K562 (cell line): Measurements from ENCODE around the gene CCNI. TPM values are rescaled to one million over a fixed set of nuclear protein-coding genes. Genes with fewer than 3 reads are reported as not detected.

Source experiments
- ATAC-seq: fragments of 200-7000 bp; cut with Tn5 transposase; 3 replicates; pipeline ENCODE4 v1.9.1; 2020; ENCODE audit warnings: moderate library complexity
- BruUV-seq: library from RNA; stranded (reverse); fragments of 400-500 nt; replicated peaks from 2 replicates; lab custom pipeline; 2021; lab: Mats Ljungman, UMichigan
- CTCF ChIA-PET: fragments of 300-600 bp; formaldehyde crosslinking; extraction: SDS; loops from one replicate; lab custom pipeline; 2021; ENCODE audit warnings: low intra/inter-chr PET ratio; lab: Yijun Ruan, JAX
- POLR2A ChIA-PET: fragments of 300-600, 350-650 bp; sonication (Branson Sonifier 250); formaldehyde crosslinking; extraction: SDS; loops from one replicate; lab custom pipeline; 2021; ENCODE audit warnings: antibody characterized with exemption, inconsistent platforms; lab: Yijun Ruan, JAX
- DNase-seq, 4 experiments: peaks; one replicate each; pipeline versions ENCODE4 v3.0.0 to v3.0.0-alpha.2; 2011 to 2018; ENCODE audit warnings: low spot score in 3 of 4, mixed read lengths in 3 of 4; ENCODE audit errors: extremely low read depth in 1 of 4
- FAIRE-seq: peaks from 2 replicates; lab custom pipeline; 2011; peaks lifted over from hg19 to GRCh38; lab: Jason Lieb, UNC
- H2AFZ ChIP-seq: 2 replicates; pipeline ENCODE4 v1.6.0; 2011; ENCODE audit warnings: low read depth, low read length, control low read depth, inconsistent platforms
- H3K27ac ChIP-seq: fragments of 200-600 bp; 3 replicates; pipeline ENCODE4 v1.8.0; 2011; ENCODE audit warnings: low read depth, mild to moderate bottlenecking, control low read depth, inconsistent platforms, low read length, moderate library complexity, mixed read lengths; ENCODE audit errors: extremely low read depth
- H3K27me3 ChIP-seq, 2 experiments: fragments of 300-600 bp in 1 of 2; 2 replicates in 1 of 2; 3 replicates in 1 of 2; pipeline versions ENCODE4 v1.6.0 to v1.8.0; 2011; ENCODE audit warnings: inconsistent platforms in 2 of 2, low read length in 2 of 2, mild to moderate bottlenecking in 1 of 2, mixed read lengths in 1 of 2, moderate library complexity in 1 of 2; ENCODE audit not compliant: control insufficient read depth in 2 of 2, insufficient read depth in 2 of 2
- H3K36me3 ChIP-seq: fragments of 300-600 bp; 3 replicates; pipeline ENCODE4 v1.8.0; 2011; ENCODE audit warnings: mild to moderate bottlenecking, low read length, inconsistent platforms; ENCODE audit not compliant: control insufficient read depth, insufficient read depth
- H3K4me1 ChIP-seq, 2 experiments: fragments of 200-600 bp in 1 of 2; replicated peaks in 1 of 2; 2 replicates in 1 of 2; 3 replicates in 1 of 2; pipeline versions ENCODE4 v1.5.1 to v1.8.0; 2011; ENCODE audit warnings: inconsistent platforms in 2 of 2, low read length in 2 of 2, mild to moderate bottlenecking in 1 of 2, mixed read lengths in 1 of 2, moderate library complexity in 1 of 2; ENCODE audit not compliant: control insufficient read depth in 2 of 2, insufficient read depth in 2 of 2
- H3K4me2 ChIP-seq: 2 replicates; pipeline ENCODE4 v1.6.1; 2011; ENCODE audit warnings: low read length, control low read depth, inconsistent platforms, mixed read lengths; ENCODE audit not compliant: insufficient read depth
- H3K4me3 ChIP-seq: fragments of 200-600 bp; sonication (generic), shearing (Covaris generic); 2 replicates; pipeline ENCODE4 v1.5.1; 2016; ENCODE audit warnings: control low read depth, inconsistent platforms
- H3K79me2 ChIP-seq: fragments of 200-600 bp; 3 replicates; pipeline ENCODE4 v1.8.0; 2011; ENCODE audit warnings: low read length, inconsistent platforms; ENCODE audit not compliant: control insufficient read depth, insufficient read depth
- H3K9ac ChIP-seq, 2 experiments: 2 replicates each; pipeline versions ENCODE4 v1.6.0 to v1.6.1; 2011; ENCODE audit warnings: low read depth in 2 of 2, low read length in 2 of 2, control low read depth in 1 of 2, inconsistent platforms in 1 of 2, mild to moderate bottlenecking in 1 of 2, mixed read lengths in 1 of 2; ENCODE audit not compliant: insufficient read depth in 1 of 2
- H3K9me1 ChIP-seq: one replicate; pipeline ENCODE4 v1.6.0; 2011; ENCODE audit warnings: inconsistent platforms, mild to moderate bottlenecking, low read length, moderate library complexity; ENCODE audit not compliant: control insufficient read depth, insufficient read depth
- H3K9me3 ChIP-seq: replicated peaks from 2 replicates; pipeline ENCODE4 v1.5.1; 2011; ENCODE audit warnings: low read depth, low read length, inconsistent platforms; ENCODE audit not compliant: control insufficient read depth, insufficient read depth
- H4K20me1 ChIP-seq: replicated peaks from 2 replicates; pipeline ENCODE4 v1.6.1; 2011; ENCODE audit warnings: low read length, inconsistent platforms, mixed read lengths; ENCODE audit not compliant: control insufficient read depth, insufficient read depth
- FOXA3 ChIP-seq, 2 experiments: fragments of 450-650 bp in 1 of 2; sonication (generic) in 1 of 2; formaldehyde crosslinking; IDR thresholded peaks in 1 of 2; conservative IDR thresholded peaks in 1 of 2; 2 replicates each; pipeline versions ENCODE4 v1.4.0 to v1.8.0; 2020 to 2022; ENCODE audit warnings: mild to moderate bottlenecking in 2 of 2, missing genetic modification reagents in 1 of 2
- FOXM1 ChIP-seq, 2 experiments: fragments of 450-650 bp in 1 of 2; sonication (generic) in 1 of 2; formaldehyde crosslinking in 1 of 2; IDR thresholded peaks; 2 replicates each; pipeline versions ENCODE4 v1.6.1 to v1.9.0; 2017 to 2022; ENCODE audit warnings: low read depth in 2 of 2, mild to moderate bottlenecking in 2 of 2, missing genetic modification reagents in 1 of 2, moderate library complexity in 1 of 2
- NCOA6 ChIP-seq: fragments of 450-650 bp; IDR thresholded peaks from 2 replicates; pipeline ENCODE4 v1.6.1; 2017; ENCODE audit warnings: mild to moderate bottlenecking
- SMAD3 ChIP-seq: fragments of 450-650 bp; formaldehyde crosslinking; conservative IDR thresholded peaks from 2 replicates; pipeline ENCODE4 v1.4.0; 2020; ENCODE audit warnings: mild to moderate bottlenecking
- TAF7 ChIP-seq: fragments of 450-650 bp; IDR thresholded peaks from 2 replicates; pipeline ENCODE4 v1.6.1; 2016; ENCODE audit warnings: missing genetic modification characterization, missing compliant biosample characterization
- ZNF311 ChIP-seq: fragments of 250-450 bp; sonication (Bioruptor Pico); IDR thresholded peaks from 2 replicates; pipeline ENCODE4 v1.4.0; 2020; ENCODE audit warnings: mild to moderate bottlenecking, moderate library complexity
- ZNF778 ChIP-seq: fragments of 450-650 bp; formaldehyde crosslinking; IDR thresholded peaks from 2 replicates; pipeline ENCODE4 v1.4.0; 2020; ENCODE audit warnings: mild to moderate bottlenecking, moderate library complexity
- WGBS: fragments of 100-300 bp; shearing (Covaris generic); methylation state at CpG from one replicate; pipeline ENCODE4 v1.1.6; 2016; ENCODE audit warnings: low coverage, mixed read lengths; ENCODE audit not compliant: insufficient coverage; ENCODE audit errors: missing lambda C conversion rate; 5-methylcytosine and 5-hydroxymethylcytosine counted together
- in situ Hi-C: fragments of 300-500 bp; cut with MboI; formaldehyde crosslinking; loops from 4 replicates; pipeline ENCODE4 v1.15.0; 2018; ENCODE audit warnings: inconsistent platforms, mixed read lengths
- intact Hi-C: fragments of 100-400 bp; cut with micrococcal nuclease; formaldehyde crosslinking; loops from 2 replicates; pipeline ENCODE4 v1.14.2; 2022
- polyA plus RNA-seq, 8 experiments: library from polyadenylated mRNA; depleted of rRNA in 4 of 8; stranded (reverse) in 5 of 8; unstranded in 3 of 8; fragments of >200 nt; fragmentation: Nextera tagmentation in 2 of 8; fragmentation: Illumina TruSeq in 1 of 8; extraction: Ambion mirVana in 2 of 8; extraction: Trizol in 1 of 8; gene quantifications; 2 replicates each; pipeline versions ENCODE4 v1.2.1 to v1.2.3, GENCODE V29; 2011 to 2014; ENCODE audit warnings: inconsistent platforms in 1 of 8, missing spikeins in 1 of 8
- total RNA-seq, 7 experiments: library from RNA; depleted of rRNA in 6 of 7; stranded (reverse); fragments of >200 nt in 6 of 7; fragmentation: Illumina TruSeq in 2 of 7; extraction: Trizol in 2 of 7; gene quantifications; 2 replicates each; pipeline versions ENCODE4 v1.2.1 to v1.2.3, GENCODE V29; 2011 to 2021; ENCODE audit warnings: low replicate concordance in 1 of 7
- TF ChIP-seq, protein P1 (sequence below): fragments of 250-450 bp; sonication (Bioruptor Pico); IDR thresholded peaks from 2 replicates; pipeline ENCODE4 v1.8.0; 2021; ENCODE audit warnings: moderate library complexity, mild to moderate bottlenecking, inconsistent platforms
- TF ChIP-seq, protein P2 (sequence below): sonication (generic); formaldehyde crosslinking; IDR thresholded peaks from 2 replicates; pipeline ENCODE4 v1.8.0; 2022; ENCODE audit warnings: missing genetic modification reagents, mild to moderate bottlenecking, moderate library complexity, borderline replicate concordance
- TF ChIP-seq, protein P3 (sequence below): fragments of 450-650 bp; IDR thresholded peaks from 2 replicates; pipeline ENCODE4 v1.6.1; 2016; ENCODE audit warnings: missing biosample characterization, missing genetic modification characterization
- TF ChIP-seq, protein P4 (sequence below): fragments of 450-650 bp; IDR thresholded peaks from 2 replicates; pipeline ENCODE4 v1.6.1; 2017; ENCODE audit warnings: antibody characterized with exemption
- TF ChIP-seq, protein P5 (sequence below): IDR thresholded peaks from 2 replicates; pipeline ENCODE4 v1.6.1; 2011; ENCODE audit warnings: borderline replicate concordance, low read depth, mild to moderate bottlenecking, moderate library complexity, low read length; ENCODE audit not compliant: insufficient read depth, poor library complexity, severe bottlenecking

Gene CCNI
- total and polyA plus RNA-seq, 9 of the 15 experiments (the other 6 are each of a cell fraction or from before 2014, with no cell fraction given), result 43.3 to 159 (median 98.5) TPM

GRCh38 chr4:77040270-77040669, 35.5 kb downstream of the CCNI start (continued):
- TF ChIP-seq, protein P1, sequence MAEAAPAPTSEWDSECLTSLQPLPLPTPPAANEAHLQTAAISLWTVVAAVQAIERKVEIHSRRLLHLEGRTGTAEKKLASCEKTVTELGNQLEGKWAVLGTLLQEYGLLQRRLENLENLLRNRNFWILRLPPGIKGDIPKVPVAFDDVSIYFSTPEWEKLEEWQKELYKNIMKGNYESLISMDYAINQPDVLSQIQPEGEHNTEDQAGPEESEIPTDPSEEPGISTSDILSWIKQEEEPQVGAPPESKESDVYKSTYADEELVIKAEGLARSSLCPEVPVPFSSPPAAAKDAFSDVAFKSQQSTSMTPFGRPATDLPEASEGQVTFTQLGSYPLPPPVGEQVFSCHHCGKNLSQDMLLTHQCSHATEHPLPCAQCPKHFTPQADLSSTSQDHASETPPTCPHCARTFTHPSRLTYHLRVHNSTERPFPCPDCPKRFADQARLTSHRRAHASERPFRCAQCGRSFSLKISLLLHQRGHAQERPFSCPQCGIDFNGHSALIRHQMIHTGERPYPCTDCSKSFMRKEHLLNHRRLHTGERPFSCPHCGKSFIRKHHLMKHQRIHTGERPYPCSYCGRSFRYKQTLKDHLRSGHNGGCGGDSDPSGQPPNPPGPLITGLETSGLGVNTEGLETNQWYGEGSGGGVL, result no peak

GRCh38 chr4:77039796-77040195, 36.0 kb downstream of the CCNI start:
- DNase-seq (no peak), ATAC-seq (no peak), FAIRE-seq (no peak)
- ChIA-PET POLR2A (no interaction called here), CTCF (no interaction called here)
- H3K27me3 ChIP-seq, result no peaks in the 10 kb centered on the region
- H3K4me2 ChIP-seq, result no peak overlapping the region
- H3K79me2 ChIP-seq, result no peaks in the 10 kb centered on the region
- no TSS peak for BruUV-seq
- H4K20me1 ChIP-seq, result no peaks in the 10 kb centered on the region
- no peak overlapping the region for H2AFZ ChIP-seq
- H3K9me3 ChIP-seq, result no peaks in the 10 kb centered on the region
- in situ Hi-C loops, result loop anchor here (10.0 kb wide), 1 partner anchor 525 kb away; no protein-coding TSS in a partner anchor
- peaks cover 0 to 8% of the 10 kb centered on the region in 2 experiments; a peak in 2 of 5 replicates for H3K4me1 ChIP-seq
- WGBS, result 74% methylated on average over 2 of the region's 2 CpGs
- H3K36me3 ChIP-seq, result peaks cover 23% of the 10 kb centered on the region
- no peak overlapping the region for H3K4me3 ChIP-seq
- H3K9ac ChIP-seq, result no peak overlapping the region
- intact Hi-C loops, result loop anchor here (10.0 kb wide), 2 partner anchors 265 to 525 kb away; no protein-coding TSS in a partner anchor
- no peak overlapping the region for H3K27ac ChIP-seq
- no peaks in the 10 kb centered on the region for H3K9me1 ChIP-seq
- no peak for TF ChIP-seq ZNF778 (CRISPR knock-in tag)
- TF ChIP-seq TAF7 (tag), result no peak
- TF ChIP-seq, protein P2, sequence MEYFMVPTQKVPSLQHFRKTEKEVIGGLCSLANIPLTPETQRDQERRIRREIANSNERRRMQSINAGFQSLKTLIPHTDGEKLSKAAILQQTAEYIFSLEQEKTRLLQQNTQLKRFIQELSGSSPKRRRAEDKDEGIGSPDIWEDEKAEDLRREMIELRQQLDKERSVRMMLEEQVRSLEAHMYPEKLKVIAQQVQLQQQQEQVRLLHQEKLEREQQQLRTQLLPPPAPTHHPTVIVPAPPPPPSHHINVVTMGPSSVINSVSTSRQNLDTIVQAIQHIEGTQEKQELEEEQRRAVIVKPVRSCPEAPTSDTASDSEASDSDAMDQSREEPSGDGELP (CRISPR knock-in tag), result no peak
- TF ChIP-seq ZNF311, result no peak
- TF ChIP-seq, protein P3, sequence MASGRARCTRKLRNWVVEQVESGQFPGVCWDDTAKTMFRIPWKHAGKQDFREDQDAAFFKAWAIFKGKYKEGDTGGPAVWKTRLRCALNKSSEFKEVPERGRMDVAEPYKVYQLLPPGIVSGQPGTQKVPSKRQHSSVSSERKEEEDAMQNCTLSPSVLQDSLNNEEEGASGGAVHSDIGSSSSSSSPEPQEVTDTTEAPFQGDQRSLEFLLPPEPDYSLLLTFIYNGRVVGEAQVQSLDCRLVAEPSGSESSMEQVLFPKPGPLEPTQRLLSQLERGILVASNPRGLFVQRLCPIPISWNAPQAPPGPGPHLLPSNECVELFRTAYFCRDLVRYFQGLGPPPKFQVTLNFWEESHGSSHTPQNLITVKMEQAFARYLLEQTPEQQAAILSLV (tag), result no peak
- TF ChIP-seq, protein P4, sequence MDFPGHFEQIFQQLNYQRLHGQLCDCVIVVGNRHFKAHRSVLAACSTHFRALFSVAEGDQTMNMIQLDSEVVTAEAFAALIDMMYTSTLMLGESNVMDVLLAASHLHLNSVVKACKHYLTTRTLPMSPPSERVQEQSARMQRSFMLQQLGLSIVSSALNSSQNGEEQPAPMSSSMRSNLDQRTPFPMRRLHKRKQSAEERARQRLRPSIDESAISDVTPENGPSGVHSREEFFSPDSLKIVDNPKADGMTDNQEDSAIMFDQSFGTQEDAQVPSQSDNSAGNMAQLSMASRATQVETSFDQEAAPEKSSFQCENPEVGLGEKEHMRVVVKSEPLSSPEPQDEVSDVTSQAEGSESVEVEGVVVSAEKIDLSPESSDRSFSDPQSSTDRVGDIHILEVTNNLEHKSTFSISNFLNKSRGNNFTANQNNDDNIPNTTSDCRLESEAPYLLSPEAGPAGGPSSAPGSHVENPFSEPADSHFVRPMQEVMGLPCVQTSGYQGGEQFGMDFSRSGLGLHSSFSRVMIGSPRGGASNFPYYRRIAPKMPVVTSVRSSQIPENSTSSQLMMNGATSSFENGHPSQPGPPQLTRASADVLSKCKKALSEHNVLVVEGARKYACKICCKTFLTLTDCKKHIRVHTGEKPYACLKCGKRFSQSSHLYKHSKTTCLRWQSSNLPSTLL, result no peak
- no peak for TF ChIP-seq FOXA3 (CRISPR knock-in tag; conservative IDR thresholded peaks at IDR 0.05 in 1 of 2, IDR thresholded peaks at IDR 0.05 in 1 of 2)
- TF ChIP-seq NCOA6, result no peak
- no peak for TF ChIP-seq SMAD3
- TF ChIP-seq, protein P5, sequence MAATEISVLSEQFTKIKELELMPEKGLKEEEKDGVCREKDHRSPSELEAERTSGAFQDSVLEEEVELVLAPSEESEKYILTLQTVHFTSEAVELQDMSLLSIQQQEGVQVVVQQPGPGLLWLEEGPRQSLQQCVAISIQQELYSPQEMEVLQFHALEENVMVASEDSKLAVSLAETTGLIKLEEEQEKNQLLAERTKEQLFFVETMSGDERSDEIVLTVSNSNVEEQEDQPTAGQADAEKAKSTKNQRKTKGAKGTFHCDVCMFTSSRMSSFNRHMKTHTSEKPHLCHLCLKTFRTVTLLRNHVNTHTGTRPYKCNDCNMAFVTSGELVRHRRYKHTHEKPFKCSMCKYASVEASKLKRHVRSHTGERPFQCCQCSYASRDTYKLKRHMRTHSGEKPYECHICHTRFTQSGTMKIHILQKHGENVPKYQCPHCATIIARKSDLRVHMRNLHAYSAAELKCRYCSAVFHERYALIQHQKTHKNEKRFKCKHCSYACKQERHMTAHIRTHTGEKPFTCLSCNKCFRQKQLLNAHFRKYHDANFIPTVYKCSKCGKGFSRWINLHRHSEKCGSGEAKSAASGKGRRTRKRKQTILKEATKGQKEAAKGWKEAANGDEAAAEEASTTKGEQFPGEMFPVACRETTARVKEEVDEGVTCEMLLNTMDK, result no peak
- no peak for TF ChIP-seq FOXM1 (IDR thresholded peaks at IDR 0.05; ENCODE audit: low read depth)
- no peak for TF ChIP-seq FOXM1 (CRISPR knock-in tag; IDR thresholded peaks at IDR 0.05; ENCODE audit: low read depth)
